GM21367 (cell line): ENCODE results near the gene CAMKK2.
"Not testable (repeated sequence)": the region's sequence is repeated elsewhere in the genome, so short reads cannot be mapped to it uniquely, and the experiment has no call there.

Experiments used
- ATAC-seq: cut with Tn5 transposase; IDR thresholded peaks from one replicate; pipeline ENCODE4 v1.9.1; 2021; ENCODE audit not compliant: unreplicated experiment

The CAMKK2 gene

DNA sequence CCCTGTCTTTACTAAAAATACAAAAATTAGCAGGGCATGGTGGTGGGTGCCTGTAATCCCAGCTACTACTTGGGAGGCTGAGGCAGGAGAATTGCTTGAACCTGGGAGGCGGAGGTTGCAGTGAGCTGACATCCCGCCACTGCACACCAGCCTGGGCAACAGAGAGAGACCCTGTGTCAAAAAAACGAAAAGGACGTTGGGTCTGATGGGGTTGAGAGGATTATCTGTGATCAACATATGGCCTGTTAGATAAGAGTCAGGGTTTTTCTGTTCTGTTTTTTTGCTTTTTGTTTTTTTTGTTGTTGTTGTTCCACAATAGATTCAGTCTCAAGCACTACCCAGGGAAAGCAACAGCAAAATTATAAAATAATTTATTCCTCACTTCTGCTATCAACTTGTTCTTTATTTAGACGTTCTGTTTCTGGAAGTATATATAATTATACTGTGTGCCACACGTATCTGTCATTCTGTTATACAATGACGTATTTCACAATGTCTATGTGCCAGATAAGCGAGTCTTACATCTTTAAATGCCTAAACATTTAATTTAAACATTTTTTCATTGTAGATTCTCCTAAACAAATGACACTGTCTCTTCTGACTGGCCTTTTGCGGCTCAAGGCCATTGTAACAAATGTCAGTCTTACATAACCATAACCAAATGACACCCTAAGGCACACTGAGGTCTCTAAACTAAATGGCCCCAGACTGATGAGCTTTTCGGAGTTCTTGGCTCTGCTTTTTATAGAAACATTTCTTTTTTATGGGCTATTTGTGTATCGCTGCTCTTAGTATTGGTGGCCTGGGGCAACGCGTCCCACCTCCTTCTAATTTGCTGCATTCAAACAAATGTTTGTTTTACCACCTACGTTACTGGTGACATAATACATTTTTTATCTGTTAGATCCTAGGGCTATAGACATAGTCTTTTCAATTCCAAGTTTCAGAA, 93.8 kb downstream of the CAMKK2 start:
- ATAC-seq: no peak

DNA sequence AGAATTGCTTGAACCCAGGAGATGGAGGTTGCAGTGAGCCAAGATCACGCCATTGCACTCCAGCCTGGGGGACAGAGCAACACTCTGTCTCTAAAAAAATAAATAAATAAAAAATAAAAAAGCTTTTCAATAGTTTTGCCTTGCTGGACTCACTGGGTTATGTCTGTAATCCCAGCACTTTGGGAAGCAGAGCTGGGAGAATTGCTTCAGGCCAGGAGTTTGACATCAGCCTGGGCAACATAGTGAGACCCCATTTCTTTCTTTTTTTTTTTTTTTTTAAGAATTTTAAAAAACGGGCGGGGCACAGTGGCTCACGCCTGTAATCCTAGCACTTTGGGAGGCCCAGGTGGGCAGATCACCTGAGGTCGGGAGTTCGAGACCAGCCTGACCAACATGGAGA, 95.4 kb downstream of the CAMKK2 start:
- ATAC-seq: not testable (repeated sequence)

DNA sequence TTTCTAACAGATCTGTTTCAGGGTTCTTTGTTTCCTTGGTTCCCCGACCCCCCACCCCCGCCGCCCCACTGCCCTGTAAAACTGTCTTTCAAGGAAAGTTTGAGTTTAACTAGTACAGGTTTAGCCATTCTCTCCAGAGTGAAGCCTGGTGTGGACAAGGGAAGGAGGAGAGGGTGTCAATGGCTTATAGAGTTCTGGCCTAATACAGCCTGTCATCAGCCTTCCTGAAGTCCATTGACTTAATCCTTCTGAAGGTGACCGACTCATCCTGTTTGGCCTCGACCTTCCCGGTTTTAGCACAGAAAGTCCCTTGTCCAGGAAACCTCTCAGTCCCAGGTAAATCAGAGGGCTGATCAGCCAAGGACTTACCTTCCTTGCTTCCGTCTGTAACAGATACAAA, 97.6 kb downstream of the CAMKK2 start:
- ATAC-seq: no peak

DNA sequence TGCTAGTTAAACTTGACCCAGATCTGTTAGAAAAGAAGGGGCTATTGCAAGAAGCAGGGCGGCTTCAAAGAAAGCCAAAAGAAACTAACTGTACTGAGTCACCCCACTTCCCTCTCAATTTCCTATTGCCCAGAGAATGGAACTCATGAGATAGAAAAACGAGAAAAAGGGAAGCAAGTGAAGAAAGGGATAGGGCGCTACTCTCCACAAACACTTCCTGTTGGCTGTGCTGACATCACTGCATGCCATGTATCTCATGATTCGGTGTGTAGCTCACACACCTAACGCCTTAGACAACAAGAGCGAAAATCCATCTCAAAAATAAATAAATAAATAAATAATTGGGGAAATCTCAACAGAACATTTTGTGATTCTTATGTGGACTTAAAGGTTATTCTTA, 99.6 kb downstream of the CAMKK2 start:
- ATAC-seq: no peak

DNA sequence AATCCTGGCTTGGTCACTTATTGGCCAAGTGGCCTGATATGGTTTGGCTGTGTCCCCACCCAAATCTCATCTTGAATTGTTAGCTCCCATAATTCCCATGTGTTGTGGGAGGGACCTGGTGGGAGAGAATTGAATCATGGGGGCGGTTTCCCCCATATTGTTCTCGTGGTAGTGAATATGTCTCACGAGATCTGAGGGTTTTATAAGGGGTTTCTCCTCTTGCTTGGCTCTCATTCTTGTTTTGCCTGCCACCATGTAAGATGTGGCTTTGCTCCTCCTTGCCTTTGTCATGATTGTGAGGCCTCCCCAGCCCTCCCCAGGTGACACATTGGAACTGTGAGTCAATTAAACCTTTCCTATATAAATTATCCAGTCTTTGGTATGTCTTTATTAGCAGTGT, 105.4 kb downstream of the CAMKK2 start:
- ATAC-seq: no peak

DNA sequence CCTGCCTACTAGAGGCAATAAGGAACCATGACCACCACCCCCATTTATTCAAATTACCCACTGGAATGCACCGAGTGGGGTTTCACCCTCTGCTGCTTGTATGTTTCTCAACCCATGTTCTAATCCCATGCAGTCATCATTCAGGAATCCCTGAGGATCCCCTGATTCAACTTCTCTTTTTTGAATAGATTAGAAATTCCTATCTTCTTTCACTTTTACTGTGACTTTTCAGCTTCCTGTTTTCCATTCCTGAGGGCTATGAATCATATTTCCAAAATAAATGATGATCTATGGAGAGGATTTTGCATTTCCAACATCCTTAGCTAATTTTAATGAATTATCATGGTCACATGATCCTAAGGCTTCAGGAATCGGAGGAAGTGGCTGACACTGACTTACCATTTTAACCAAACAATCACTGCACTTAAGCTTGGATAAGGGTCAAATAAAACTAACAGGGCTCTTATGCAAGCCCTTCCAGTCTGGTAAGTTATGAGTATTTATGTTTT, 105.9 kb downstream of the CAMKK2 start:
- ATAC-seq: no peak

DNA sequence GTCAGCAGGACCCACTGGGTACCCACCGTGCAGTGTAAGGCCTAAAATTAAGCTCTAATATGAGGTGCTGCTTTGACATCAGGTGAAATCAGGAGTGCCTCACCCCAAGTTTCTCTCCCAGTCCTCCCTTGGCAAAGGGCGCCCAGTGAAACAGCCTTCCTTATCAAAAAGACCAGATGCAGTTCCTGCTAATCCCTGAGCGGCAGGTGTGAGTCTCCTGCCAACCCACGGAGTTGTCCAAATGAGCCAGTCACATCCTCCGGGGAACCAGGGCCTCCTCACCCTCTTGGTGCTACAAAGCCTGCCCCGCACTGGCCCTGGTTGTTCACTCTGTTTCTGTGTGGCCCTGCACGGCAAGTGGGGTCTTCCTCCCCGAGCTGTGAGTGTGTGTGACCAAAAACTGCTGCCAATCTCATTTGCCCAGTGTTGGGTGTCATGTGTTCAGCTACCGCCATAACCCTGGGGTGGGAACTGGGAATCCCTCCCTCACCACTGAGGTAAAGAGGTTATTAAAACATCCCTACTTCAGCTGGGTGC, 106.8 kb downstream of the CAMKK2 start:
- no peak for ATAC-seq

DNA sequence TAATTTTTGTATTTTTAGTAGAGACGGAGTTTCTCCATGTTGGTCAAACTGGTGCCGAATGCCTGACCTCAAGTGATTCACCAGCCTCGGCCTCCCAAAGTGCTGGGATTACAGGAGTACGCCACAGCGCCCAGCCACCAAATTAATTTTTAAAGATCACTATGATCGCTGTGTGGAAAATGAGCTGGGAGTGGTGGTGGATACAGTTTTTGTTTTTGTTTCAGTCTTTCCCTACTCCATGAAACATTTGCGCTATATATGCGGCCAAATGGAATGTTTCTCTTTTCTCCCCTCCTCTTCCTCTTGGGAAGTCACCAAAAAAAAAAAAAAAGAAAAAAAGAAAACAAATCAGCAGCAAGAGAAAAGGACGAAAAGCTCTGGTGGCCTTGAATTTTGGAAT, 107.4 kb downstream of the CAMKK2 start:
- no peak for ATAC-seq

DNA sequence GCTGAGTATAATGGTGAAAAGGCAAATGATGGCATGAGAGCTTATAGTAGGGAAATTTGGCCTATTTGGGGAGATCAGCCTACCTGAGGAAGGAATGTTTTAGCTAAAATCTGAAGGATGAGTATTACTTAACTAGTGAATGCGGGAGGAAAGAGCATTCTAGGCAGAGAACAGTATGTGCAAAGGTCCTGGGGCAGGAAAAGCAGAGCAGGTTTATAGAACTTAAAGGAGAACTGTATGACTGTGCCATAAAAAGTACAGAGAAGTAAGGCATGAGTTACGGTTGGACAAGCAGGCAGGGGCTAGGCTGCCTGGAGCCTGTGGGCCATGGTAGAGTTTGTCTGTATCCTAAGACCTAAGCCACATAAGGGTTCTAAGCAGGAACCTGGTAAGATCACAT, 108.3 kb downstream of the CAMKK2 start:
- no peak for ATAC-seq
